NB4 (cell line): ENCODE measurements around the gene SS18.

Experiments
- CTCF ChIP-seq: IDR thresholded peaks from one replicate; pipeline ENCODE4 v1.5.1; 2012; ENCODE audit warnings: low read depth, low read length
- MAX ChIP-seq: IDR thresholded peaks from 2 replicates; pipeline ENCODE4 v1.6.1; 2011; ENCODE audit warnings: low read depth, low read length
- MYC ChIP-seq: IDR thresholded peaks from 2 replicates; pipeline ENCODE4 v1.6.1; 2011; ENCODE audit warnings: low read depth, low read length
- POLR2A ChIP-seq: IDR thresholded peaks from 2 replicates; pipeline ENCODE4 v1.6.1; 2011; ENCODE audit warnings: mild to moderate bottlenecking; ENCODE audit not compliant: insufficient read length; ENCODE audit errors: extremely low read depth

- TF ChIP-seq CTCF, result no peak
- TF ChIP-seq POLR2A, result no peak
- TF ChIP-seq MAX, result no peak
- no peak for TF ChIP-seq MYC
Observed at GRCh38 chr18:26134107-26134506, 43.7 kb upstream of the SS18 start.
